IPS-18c (cell line): Measurements from ENCODE around the gene AP2B1.

Experiments
- H3K4me3 ChIP-seq: 2 replicates; pipeline ENCODE4 v1.7.0; 2013; ENCODE audit warnings: low read depth, mild to moderate bottlenecking, low read length, moderate library complexity; ENCODE audit not compliant: insufficient read depth
- H3K9me3 ChIP-seq: one replicate; pipeline ENCODE4 v1.6.1; 2013; ENCODE audit warnings: mild to moderate bottlenecking, low read length, moderate library complexity; ENCODE audit not compliant: control insufficient read depth, insufficient read depth

Gene AP2B1

DNA sequence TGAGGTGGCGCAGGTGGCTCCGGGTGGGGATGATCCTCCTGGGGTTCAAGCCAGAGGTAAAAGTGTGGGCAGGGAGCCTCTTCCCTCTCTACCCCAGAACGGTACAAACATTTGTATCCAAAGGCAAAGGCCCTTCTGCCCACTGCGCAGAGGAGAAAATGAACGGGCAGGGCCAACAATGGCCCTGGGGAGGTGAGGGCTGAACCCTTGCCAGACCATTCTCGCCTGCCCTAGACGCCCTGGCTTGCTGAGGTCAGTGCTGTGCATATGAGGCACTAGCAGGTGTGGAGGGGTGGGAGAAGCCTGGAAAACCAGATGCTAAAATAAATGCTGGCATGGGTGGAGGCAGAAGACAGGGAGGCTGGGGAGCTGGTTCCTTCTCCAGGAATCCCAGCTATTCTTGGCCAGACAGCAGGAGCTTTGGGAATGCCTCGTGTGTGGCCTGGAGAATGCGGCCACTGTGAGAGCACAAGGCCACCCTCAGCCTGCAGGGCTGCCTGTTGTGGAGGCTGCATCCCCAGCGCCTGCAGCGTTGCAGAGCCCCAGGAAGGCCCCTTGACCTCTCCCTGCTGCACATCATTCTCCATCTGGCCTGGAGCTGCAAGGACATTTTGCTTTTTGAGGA is 178.1 kb downstream of the AP2B1 start:
- H3K4me3 ChIP-seq: peak overlapping the region; percentile 16
- H3K9me3 ChIP-seq: peaks cover 4% of the 10 kb centered on the region

DNA sequence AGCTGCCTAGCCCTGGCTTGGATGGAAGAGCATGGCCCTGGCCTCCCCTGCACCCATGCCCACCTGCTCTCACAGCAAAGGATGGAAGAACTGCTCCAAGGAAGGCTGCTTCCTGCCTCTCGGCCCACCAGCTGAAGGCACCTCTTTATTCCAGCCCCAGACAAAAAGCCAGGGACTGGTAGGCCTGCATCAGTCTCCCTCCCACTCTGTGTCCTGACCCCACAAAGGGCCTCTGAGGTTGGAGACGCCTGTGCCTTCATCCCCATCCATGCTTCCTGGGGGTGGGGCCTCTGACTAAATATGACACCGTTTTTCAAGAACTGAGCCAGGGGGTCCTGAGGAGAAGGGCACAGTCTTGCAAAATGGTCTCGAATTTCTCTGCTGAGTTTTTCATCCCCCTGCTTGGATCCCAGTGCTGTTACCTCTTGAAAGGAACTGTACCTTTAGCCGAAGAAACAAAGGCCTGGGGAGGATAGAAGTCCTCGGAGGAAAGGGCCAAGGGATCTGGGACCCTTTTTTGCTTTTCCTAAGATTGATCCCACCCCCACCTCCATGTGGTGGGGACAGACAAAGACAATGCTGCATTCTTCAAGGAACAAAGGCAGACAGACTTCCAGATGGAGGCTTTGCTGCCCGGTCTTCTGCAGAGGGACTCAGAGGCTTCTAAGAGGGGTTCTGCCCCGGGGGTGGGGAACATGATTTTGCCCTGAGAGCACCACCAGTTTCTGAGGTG is 178.8 kb downstream of the AP2B1 start:
- Histone ChIP-seq H3K4me3 (no peak overlapping the region; the same call in 1 of the 2 replicates), H3K9me3 (peaks cover 4% of the 10 kb centered on the region)

DNA sequence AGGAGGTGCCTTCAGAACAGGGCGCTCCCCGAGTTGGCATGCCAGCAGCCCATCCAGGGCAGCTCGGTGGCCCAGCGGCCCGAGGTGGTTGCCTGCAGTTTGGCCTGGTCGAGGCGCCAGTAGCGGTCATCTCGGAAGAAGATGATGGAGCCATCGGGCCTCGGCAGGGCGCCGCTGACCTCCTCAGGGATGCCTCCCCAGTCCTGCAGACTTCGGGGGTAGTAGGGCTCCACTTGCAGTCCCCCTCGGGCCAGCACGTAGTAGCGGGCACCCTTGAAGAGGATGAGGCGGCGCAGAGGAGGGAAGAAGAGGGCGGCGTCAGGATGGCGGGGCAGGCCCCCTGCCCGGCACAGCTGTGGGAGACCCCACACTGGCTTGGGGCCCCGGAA is 179.4 kb downstream of the AP2B1 start:
- Histone ChIP-seq H3K4me3 (no peak overlapping the region; the same call in 1 of the 2 replicates), H3K9me3 (peaks cover 4% of the 10 kb centered on the region)

DNA sequence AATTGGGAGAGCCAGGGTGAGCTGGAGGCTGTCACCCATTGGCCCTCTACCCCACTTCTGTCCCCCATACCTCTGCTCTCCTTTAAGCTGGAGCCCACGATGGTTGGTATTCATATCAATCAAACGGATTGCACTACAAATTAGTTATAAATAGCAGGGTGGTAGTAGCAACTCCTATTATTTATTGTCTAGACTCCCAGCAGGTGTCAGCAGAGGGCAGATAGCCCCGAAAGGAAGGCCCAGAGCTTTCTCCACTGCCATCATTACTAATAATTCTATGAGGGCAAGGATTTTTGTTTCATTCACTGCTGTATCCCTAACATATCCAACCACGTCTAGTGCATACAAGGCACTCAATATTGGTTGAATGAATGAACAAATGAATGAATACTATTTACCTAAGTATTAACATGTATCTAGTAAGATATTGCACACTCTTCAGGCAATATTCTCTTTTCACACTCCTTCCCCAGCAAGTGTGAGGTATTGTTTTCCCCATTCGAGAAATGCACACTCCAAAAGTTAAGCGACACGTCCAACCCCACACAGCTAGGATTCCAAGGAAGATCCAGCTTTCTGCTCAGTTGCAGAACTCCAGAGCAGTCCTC is 179.9 kb downstream of the AP2B1 start:
- Histone ChIP-seq H3K4me3 (no peak overlapping the region), H3K9me3 (peaks cover 4% of the 10 kb centered on the region)

DNA sequence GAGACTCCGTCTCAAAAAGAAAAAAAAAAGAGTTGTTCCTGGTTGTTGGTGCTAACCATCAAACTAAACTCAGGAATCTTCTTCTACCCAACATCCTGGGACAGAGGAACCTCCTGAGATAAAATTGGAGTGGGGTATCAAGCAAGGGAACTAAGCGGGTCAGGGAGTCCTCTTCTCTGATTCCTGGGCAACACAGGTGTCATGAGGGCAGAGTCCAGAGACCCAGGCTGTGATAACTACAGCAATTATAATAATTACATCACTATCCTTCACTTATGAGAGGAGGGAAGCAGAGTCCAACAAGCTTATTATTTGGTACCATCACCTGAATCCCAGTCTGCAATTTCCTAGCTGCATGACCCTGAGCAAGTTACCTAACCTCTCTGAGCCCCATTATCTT is 181.7 kb downstream of the AP2B1 start:
- Histone ChIP-seq H3K4me3 (no peak overlapping the region), H3K9me3 (peaks cover 4% of the 10 kb centered on the region)

DNA sequence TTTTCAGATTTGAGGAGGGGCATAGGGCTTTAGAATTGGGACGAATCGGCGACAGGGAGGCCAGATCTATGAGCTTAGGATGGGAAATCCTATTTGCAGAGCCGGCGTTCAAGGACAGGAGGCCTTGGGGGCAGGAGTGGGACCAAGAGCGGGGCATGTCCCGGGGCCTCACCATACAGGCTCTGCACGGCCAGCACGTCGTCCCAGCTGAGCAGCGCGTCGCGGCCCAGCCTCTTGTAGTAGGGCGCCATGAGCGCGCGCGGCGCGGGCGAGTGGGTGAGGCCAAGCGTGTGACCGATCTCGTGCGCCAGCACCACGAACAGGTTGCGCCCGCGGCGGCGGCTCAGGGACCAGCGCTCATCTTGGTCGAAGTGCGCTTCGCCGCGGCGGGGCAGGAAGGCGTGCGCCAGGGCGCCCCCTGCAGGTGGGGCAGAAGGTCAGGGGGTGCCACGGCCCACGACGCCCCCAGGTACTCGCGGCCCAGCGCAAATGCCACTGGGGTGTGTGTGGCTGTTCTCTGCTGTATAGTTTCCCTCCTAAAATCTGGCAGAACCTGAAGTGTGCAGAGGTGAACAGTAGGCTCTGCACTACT is 182.9 kb downstream of the AP2B1 start:
- H3K9me3 ChIP-seq: peaks cover 2% of the 10 kb centered on the region
- no peak overlapping the region for H3K4me3 ChIP-seq

DNA sequence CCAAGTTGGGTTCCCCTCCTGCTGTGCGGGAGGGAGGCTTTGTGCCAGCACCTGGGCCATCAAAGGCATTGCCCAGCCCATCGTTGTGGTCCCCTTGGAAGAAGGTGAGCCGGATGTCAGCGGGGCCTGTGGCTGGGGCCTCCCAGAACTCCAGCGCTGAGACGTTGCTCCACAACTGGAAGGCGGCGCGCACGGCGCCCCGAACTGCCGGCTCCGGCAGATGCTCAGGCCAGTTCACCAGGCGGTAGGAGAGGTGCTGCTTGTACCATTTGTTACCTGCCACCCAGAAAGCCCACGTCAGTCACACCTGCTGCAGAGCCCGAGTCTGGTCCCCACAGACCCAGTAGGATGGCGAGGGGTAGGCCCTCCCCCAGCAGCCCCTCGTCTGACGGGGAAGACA is 186.0 kb downstream of the AP2B1 start:
- Histone ChIP-seq H3K4me3 (no peak overlapping the region), H3K9me3 (no peaks in the 10 kb centered on the region)

DNA sequence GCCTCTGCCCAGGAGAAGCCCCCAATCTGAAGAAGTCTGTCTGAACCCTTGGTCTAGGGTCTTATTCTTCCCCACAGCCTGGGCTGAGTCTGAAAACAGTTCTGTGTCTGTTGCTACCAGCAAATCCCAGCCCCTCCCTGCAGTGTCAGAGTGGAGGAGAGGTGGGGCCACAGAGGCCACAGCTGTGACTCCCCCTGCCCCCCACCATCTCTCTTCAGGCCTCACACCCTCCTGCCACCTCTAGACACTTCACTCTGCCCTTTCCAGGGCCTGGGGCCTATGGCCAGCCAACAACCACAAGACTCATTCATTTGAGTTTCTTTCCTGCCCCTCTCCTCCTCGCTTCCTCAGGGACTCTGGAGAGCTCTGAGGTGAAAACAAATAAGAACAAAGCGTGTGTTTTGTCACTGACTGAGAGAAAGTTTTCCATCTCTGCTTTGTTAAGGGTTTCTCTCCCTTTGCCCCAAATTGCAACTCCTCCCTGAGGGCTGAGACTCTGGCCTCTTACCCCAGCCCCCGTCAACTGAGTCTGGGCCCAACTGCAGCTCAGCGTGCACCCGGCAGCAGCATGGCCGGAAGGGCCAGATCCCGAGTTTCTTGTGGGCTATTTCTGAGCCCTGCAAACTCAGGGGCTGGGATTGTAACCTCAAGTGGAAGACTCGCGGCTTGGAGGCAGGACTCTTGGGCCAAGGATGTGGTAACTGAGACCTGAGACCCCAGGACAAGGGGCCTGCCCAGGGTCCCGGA is 186.7 kb downstream of the AP2B1 start:
- Histone ChIP-seq H3K9me3 (no peaks in the 10 kb centered on the region), H3K4me3 (no peak overlapping the region)

DNA sequence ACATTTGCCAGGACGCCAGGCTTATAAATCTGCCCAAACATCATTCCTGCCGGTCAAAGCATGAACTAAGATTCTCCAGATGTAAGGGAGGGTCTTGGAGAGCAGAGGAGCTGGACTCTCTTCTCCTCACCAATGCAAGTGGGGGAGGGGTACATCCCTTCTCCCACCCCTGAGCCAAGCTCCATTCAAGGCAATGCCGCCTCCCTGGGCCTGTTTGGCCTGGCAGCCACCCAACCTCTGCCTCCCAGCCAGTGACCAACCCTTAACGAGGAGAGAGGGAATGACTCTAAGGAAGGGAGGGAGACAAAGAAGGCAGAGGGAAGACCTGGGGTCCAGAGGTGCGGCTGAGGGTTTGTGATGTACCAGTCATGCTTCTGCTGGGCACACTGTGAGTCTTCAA is 187.4 kb downstream of the AP2B1 start:
- H3K4me3 ChIP-seq: no peak overlapping the region
- no peaks in the 10 kb centered on the region for H3K9me3 ChIP-seq

DNA sequence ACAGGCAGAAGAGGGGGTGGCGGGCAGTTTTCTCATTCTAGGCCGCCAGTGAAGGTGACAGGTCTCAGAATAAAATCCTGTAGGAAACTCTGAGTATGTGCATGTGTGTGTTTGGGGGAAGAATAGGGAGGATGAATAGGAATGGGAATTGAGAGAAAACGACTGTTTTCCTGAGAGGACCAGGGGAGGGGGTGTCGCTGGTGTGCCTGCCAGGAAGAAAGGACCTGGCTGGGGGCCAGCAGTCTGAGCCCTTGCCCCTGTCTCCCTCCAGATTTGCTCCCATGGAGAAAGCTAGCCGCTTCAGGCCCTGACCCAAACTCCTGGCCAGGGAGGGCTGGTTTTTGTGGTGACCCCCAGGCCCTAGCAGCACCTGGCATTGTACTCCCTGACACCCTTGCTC is 187.9 kb downstream of the AP2B1 start:
- Histone ChIP-seq H3K4me3 (no peak overlapping the region), H3K9me3 (no peaks in the 10 kb centered on the region)

DNA sequence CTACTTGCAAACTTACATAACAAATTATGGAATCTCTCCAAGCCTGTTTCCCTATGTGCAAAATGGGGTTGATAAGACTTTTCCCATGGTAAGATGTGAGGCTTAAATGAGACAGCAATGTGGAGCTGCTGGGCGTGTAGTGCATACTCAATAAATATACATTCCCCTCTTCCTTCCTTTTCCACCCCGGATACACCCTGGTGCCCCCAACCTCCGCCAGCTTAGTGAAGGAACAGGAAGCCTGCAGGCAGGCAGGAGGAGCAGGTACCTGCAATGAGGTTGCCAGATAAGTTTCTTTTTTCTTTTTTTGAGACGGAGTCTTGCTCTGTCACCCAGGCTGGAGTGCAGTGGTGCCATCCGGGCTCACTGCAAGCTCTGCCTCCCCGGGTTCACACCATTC is 188.5 kb downstream of the AP2B1 start:
- H3K4me3 ChIP-seq: no peak overlapping the region
- no peaks in the 10 kb centered on the region for H3K9me3 ChIP-seq
